IPS-18c (cell line): Measurements from ENCODE around the gene HCN2.

ENCODE experiments used
- H3K4me3 ChIP-seq: 2 replicates; pipeline ENCODE4 v1.7.0; 2013; ENCODE audit warnings: low read depth, mild to moderate bottlenecking, low read length, moderate library complexity; ENCODE audit not compliant: insufficient read depth
- H3K9me3 ChIP-seq: one replicate; pipeline ENCODE4 v1.6.1; 2013; ENCODE audit warnings: mild to moderate bottlenecking, low read length, moderate library complexity; ENCODE audit not compliant: control insufficient read depth, insufficient read depth

Gene HCN2

GRCh38 chr19:652467-653389 is 63.0 kb downstream of the HCN2 start:
- Histone ChIP-seq H3K4me3 (no peak overlapping the region), H3K9me3 (no peaks in the 10 kb centered on the region)

GRCh38 chr19:653425-653824 is 63.7 kb downstream of the HCN2 start:
- Histone ChIP-seq H3K9me3 (no peaks in the 10 kb centered on the region), H3K4me3 (no peak overlapping the region)

GRCh38 chr19:655691-656090 is 66.0 kb downstream of the HCN2 start:
- H3K4me3 ChIP-seq: no peak overlapping the region

GRCh38 chr19:656751-657559 is 67.3 kb downstream of the HCN2 start:
- H3K4me3 ChIP-seq: no peak overlapping the region
- no peaks in the 10 kb centered on the region for H3K9me3 ChIP-seq

More at GRCh38 chr19:655691-656090, 66.0 kb downstream of the HCN2 start:
- H3K9me3 ChIP-seq: no peaks in the 10 kb centered on the region

- H3K4me3 ChIP-seq: no peak overlapping the region
- no peaks in the 10 kb centered on the region for H3K9me3 ChIP-seq
Observed at GRCh38 chr19:657611-658010, 67.9 kb downstream of the HCN2 start.

GRCh38 chr19:658059-658839 is 68.6 kb downstream of the HCN2 start:
- Histone ChIP-seq H3K9me3 (no peaks in the 10 kb centered on the region), H3K4me3 (no peak overlapping the region)

- no peaks in the 10 kb centered on the region for H3K9me3 ChIP-seq
- no peak overlapping the region for H3K4me3 ChIP-seq
Observed at GRCh38 chr19:658916-659839, 69.5 kb downstream of the HCN2 start.

- Histone ChIP-seq H3K4me3 (peak overlapping the region; percentile 84), H3K9me3 (no peaks in the 10 kb centered on the region)
Observed at GRCh38 chr19:660793-661426, 71.2 kb downstream of the HCN2 start.

GRCh38 chr19:661427-662196 is 71.9 kb downstream of the HCN2 start:
- Histone ChIP-seq H3K9me3 (no peaks in the 10 kb centered on the region), H3K4me3 (peak overlapping the region; percentile 84)

- Histone ChIP-seq H3K4me3 (peak overlapping the region; percentile 84), H3K9me3 (no peaks in the 10 kb centered on the region)
Observed at GRCh38 chr19:662207-662961, 72.7 kb downstream of the HCN2 start.

- peak within 1 kb of the TSS; percentile 84 for H3K4me3 ChIP-seq
- H3K9me3 ChIP-seq: no peaks in the 10 kb centered on the region
Observed at GRCh38 chr19:662962-663681, 73.4 kb downstream of the HCN2 start, which contains the start of gene RNF126. TSS of gene RNF126 (minus strand) at chr19:663214. CDS start at chr19:663121, 93 bp downstream.

- peak overlapping the region; percentile 46 for H3K4me3 ChIP-seq
- H3K9me3 ChIP-seq: no peaks in the 10 kb centered on the region
Observed at GRCh38 chr19:663682-664117, 74.0 kb downstream of the HCN2 start.

GRCh38 chr19:664913-665443 is 75.3 kb downstream of the HCN2 start:
- Histone ChIP-seq H3K4me3 (no peak overlapping the region), H3K9me3 (no peaks in the 10 kb centered on the region)
